ENCODE data around the gene RAN.
"Not testable (repeated sequence)": the region's sequence is repeated elsewhere in the genome, so short reads cannot be mapped to it uniquely, and the experiment has no call there.

The RAN gene

GRCh38 chr12:130848105-130848504 is 23.8 kb upstream of the RAN start:
- DNase-seq; intact Hi-C loops (cut with DNase I): not testable (repeated sequence)

GRCh38 chr12:130848785-130849305 is 23.0 kb upstream of the RAN start:
- DNase-seq; intact Hi-C loops (cut with DNase I): not testable (repeated sequence)

- intact Hi-C loops (cut with DNase I): no loop called here
- no peak for DNase-seq
These were observed 22.1 kb upstream of the RAN start for GRCh38 chr12:130849561-130850417.

- DNase-seq: no peak
- intact Hi-C loops (cut with DNase I): no loop called here
These were observed 21.3 kb upstream of the RAN start for GRCh38 chr12:130850418-130851021.

- no peak for DNase-seq
- intact Hi-C loops (cut with DNase I): no loop called here
These were observed 15.8 kb upstream of the RAN start for GRCh38 chr12:130856088-130856487.

GRCh38 chr12:130858084-130858483 is 13.8 kb upstream of the RAN start:
- intact Hi-C loops (cut with DNase I): no loop called here

GRCh38 chr12:130859161-130859560 is 12.7 kb upstream of the RAN start:
- DNase-seq: no peak
- intact Hi-C loops (cut with DNase I): no loop called here

More at GRCh38 chr12:130858084-130858483, 13.8 kb upstream of the RAN start:
- DNase-seq: no peak

- no peak for DNase-seq
- intact Hi-C loops (cut with DNase I): no loop called here
These were observed 11.6 kb upstream of the RAN start for GRCh38 chr12:130860311-130860710.

- DNase-seq: no peak
- intact Hi-C loops (cut with DNase I): no loop called here
These were observed 9.7 kb upstream of the RAN start for GRCh38 chr12:130862161-130862560.

- intact Hi-C loops (cut with DNase I); DNase-seq: not testable (repeated sequence)
These were observed 9.1 kb upstream of the RAN start for GRCh38 chr12:130862771-130863170.

GRCh38 chr12:130863298-130863697 is 8.6 kb upstream of the RAN start:
- no peak for DNase-seq
- intact Hi-C loops (cut with DNase I): no loop called here

- intact Hi-C loops (cut with DNase I): no loop called here
- no peak for DNase-seq
These were observed 3.5 kb upstream of the RAN start for GRCh38 chr12:130868412-130868811.

- intact Hi-C loops (cut with DNase I): loop anchor here (2.0 kb wide), 1 partner anchor 32 kb away; the partner anchor contains the start of gene STX2
- peak; percentile 13 to 86 (median 56) for DNase-seq
These were observed 1.2 kb upstream of the RAN start for GRCh38 chr12:130870442-130871285.

GRCh38 chr12:130872179-130873096 is 572 bp downstream of the RAN start:
- DNase-seq: peak in 38 of 42 donors; percentile 17 to 76 (median 58)
- intact Hi-C loops (cut with DNase I): no loop called here

GRCh38 chr12:130873106-130873795 is 1.4 kb downstream of the RAN start:
- intact Hi-C loops (cut with DNase I): no loop called here
- no peak for DNase-seq

- DNase-seq: no peak
- intact Hi-C loops (cut with DNase I): no loop called here
These were observed 2.0 kb downstream of the RAN start for GRCh38 chr12:130873825-130874224.

- DNase-seq: no peak
- intact Hi-C loops (cut with DNase I): no loop called here
These were observed 2.8 kb downstream of the RAN start for GRCh38 chr12:130874696-130875095.

- intact Hi-C loops (cut with DNase I): no loop called here
- DNase-seq: no peak
These were observed 3.3 kb downstream of the RAN start for GRCh38 chr12:130875193-130875592.
